T1000 (cell line): ENCODE results near the gene SOD1.

Experiments
- DNase-seq: peaks from one replicate; lab custom pipeline; 2025; ENCODE audit warnings: mixed read lengths; lab: John Stamatoyannopoulos, UW

Gene SOD1

GRCh38 chr21:31684918-31685317 is 25.4 kb downstream of the SOD1 start:
- no peak for DNase-seq

- DNase-seq = no peak
Observed at GRCh38 chr21:31686272-31686915, 26.9 kb downstream of the SOD1 start.

GRCh38 chr21:31687108-31687507 is 27.6 kb downstream of the SOD1 start:
- DNase-seq = no peak

GRCh38 chr21:31688603-31689368 is 29.3 kb downstream of the SOD1 start:
- no peak for DNase-seq

GRCh38 chr21:31693222-31693621 is 33.7 kb downstream of the SOD1 start:
- no peak for DNase-seq

- DNase-seq = no peak
Observed at GRCh38 chr21:31696424-31696823, 36.9 kb downstream of the SOD1 start.

- no peak for DNase-seq
Observed at GRCh38 chr21:31698461-31698860, 39.0 kb downstream of the SOD1 start.

- no peak for DNase-seq
Observed at GRCh38 chr21:31700040-31700439, 40.5 kb downstream of the SOD1 start.

- DNase-seq = no peak
Observed at GRCh38 chr21:31706562-31706961, 47.1 kb downstream of the SOD1 start.

GRCh38 chr21:31707499-31707898 is 48.0 kb downstream of the SOD1 start:
- no peak for DNase-seq

GRCh38 chr21:31708541-31708940 is 49.0 kb downstream of the SOD1 start:
- no peak for DNase-seq

GRCh38 chr21:31710586-31710985 is 51.1 kb downstream of the SOD1 start:
- DNase-seq = no peak

- DNase-seq = no peak
Observed at GRCh38 chr21:31711326-31711725, 51.8 kb downstream of the SOD1 start.

- no peak for DNase-seq
Observed at GRCh38 chr21:31711745-31712285, 52.3 kb downstream of the SOD1 start.

- no peak for DNase-seq
Observed at GRCh38 chr21:31713115-31713514, 53.6 kb downstream of the SOD1 start.

- no peak for DNase-seq
Observed at GRCh38 chr21:31713973-31714740, 54.7 kb downstream of the SOD1 start.

GRCh38 chr21:31714741-31715365 is 55.4 kb downstream of the SOD1 start:
- no peak for DNase-seq

GRCh38 chr21:31716106-31716505 is 56.6 kb downstream of the SOD1 start:
- no peak for DNase-seq
